NCI-H510A treated with DMSO at 0.1 percent for 48 hours (cell line): ENCODE results near the gene PSME1.
"Not testable (repeated sequence)": the region's sequence is repeated elsewhere in the genome, so short reads cannot be mapped to it uniquely, and the experiment has no call there.

Experiments used
- DNase-seq: peaks from one replicate; lab custom pipeline; 2025; lab: John Stamatoyannopoulos, UW

The PSME1 gene

GRCh38 chr14:24105609-24106239 lies 30.3 kb upstream of the PSME1 start:
- not testable (repeated sequence) for DNase-seq

- DNase-seq, result no peak
Measured at GRCh38 chr14:24106672-24107271, 29.2 kb upstream of the PSME1 start.

- no peak for DNase-seq
Measured at GRCh38 chr14:24108336-24108874, 27.6 kb upstream of the PSME1 start.

GRCh38 chr14:24110060-24110459 lies 25.9 kb upstream of the PSME1 start:
- no peak for DNase-seq

- no peak for DNase-seq
Measured at GRCh38 chr14:24110523-24110922, 25.5 kb upstream of the PSME1 start.

- DNase-seq, result no peak
Measured at GRCh38 chr14:24113379-24113800, 22.6 kb upstream of the PSME1 start.

GRCh38 chr14:24113801-24114531 lies 22.0 kb upstream of the PSME1 start:
- peak; percentile 96 for DNase-seq

GRCh38 chr14:24114532-24115421 lies 21.2 kb upstream of the PSME1 start, which contains the start of the genes DCAF11 and NRL:
TSS of gene DCAF11 (plus strand) at chr14:24114777. CDS start at chr14:24115595, 818 bp downstream.
TSS of gene NRL (minus strand) at chr14:24114949. CDS start at chr14:24082848, 32,101 bp downstream.
- peak; percentile 98 for DNase-seq

- no peak for DNase-seq
Measured at GRCh38 chr14:24115422-24116127, 20.4 kb upstream of the PSME1 start.

- no peak for DNase-seq
Measured at GRCh38 chr14:24116128-24116814, 19.7 kb upstream of the PSME1 start.

GRCh38 chr14:24117179-24117578 lies 18.8 kb upstream of the PSME1 start:
- no peak for DNase-seq

- no peak for DNase-seq
Measured at GRCh38 chr14:24119691-24120090, 16.3 kb upstream of the PSME1 start.

- no peak for DNase-seq
Measured at GRCh38 chr14:24121210-24121609, 14.8 kb upstream of the PSME1 start.

- DNase-seq, result no peak
Measured at GRCh38 chr14:24122416-24122815, 13.6 kb upstream of the PSME1 start.

GRCh38 chr14:24122898-24123297 lies 13.1 kb upstream of the PSME1 start:
- no peak for DNase-seq

- no peak for DNase-seq
Measured at GRCh38 chr14:24123424-24124417, 12.3 kb upstream of the PSME1 start.

- DNase-seq, result no peak
Measured at GRCh38 chr14:24126939-24127338, 9.1 kb upstream of the PSME1 start.

GRCh38 chr14:24127673-24128072 lies 8.3 kb upstream of the PSME1 start:
- no peak for DNase-seq

GRCh38 chr14:24129410-24129998 lies 6.5 kb upstream of the PSME1 start:
- DNase-seq, result no peak
